AG04450 (cell line): ENCODE results near the gene PHLDA1. TPM values are rescaled to one million over a fixed set of nuclear protein-coding genes. Genes with fewer than 3 reads are reported as not detected.

Experiments used
- CTCF ChIA-PET: fragments of 300-600, 350-600 bp; formaldehyde crosslinking; extraction: SDS; loops from one replicate; lab custom pipeline; 2022; ENCODE audit warnings: antibody characterized with exemption, inconsistent platforms; lab: Charles Lee
- POLR2A ChIA-PET: fragments of 350-600 bp; formaldehyde crosslinking; extraction: SDS; loops from one replicate; lab custom pipeline; 2021; ENCODE audit warnings: antibody characterized with exemption, inconsistent platforms; lab: Yijun Ruan, JAX
- DNase-seq: peaks from one replicate; pipeline ENCODE4 v3.0.0-alpha.2; 2011; ENCODE audit warnings: low read depth, low spot score
- H3K27ac ChIP-seq: one replicate; pipeline ENCODE4 v1.5.1; 2012; ENCODE audit warnings: low read depth, low read length, control low read depth
- H3K27me3 ChIP-seq: one replicate; pipeline ENCODE4 v1.6.0; 2012; ENCODE audit warnings: low read length; ENCODE audit not compliant: control insufficient read depth, insufficient read depth
- H3K4me3 ChIP-seq: 2 replicates; pipeline ENCODE4 v1.5.1; 2011; ENCODE audit warnings: mild to moderate bottlenecking, low read depth, low read length, control low read depth
- H3K9me3 ChIP-seq: 2 replicates; pipeline ENCODE4 v1.5.1; 2012; ENCODE audit warnings: low read length; ENCODE audit not compliant: control insufficient read depth, insufficient read depth
- CTCF ChIP-seq: IDR thresholded peaks from 2 replicates; pipeline ENCODE4 v1.5.1; 2011; ENCODE audit warnings: low read depth, low read length, control low read depth, inconsistent platforms
- polyA plus RNA-seq: library from polyadenylated mRNA; depleted of rRNA; stranded (reverse); fragments of >200 nt; gene quantifications from 2 replicates; pipeline ENCODE4 v1.2.3, GENCODE V29; 2011

Gene PHLDA1
- polyA plus RNA-seq, 1 experiment, result 99.5 TPM

GRCh38 chr12:76008428-76008827, 23.1 kb downstream of the PHLDA1 start:
- ChIA-PET POLR2A (no interaction called here), CTCF (no interaction called here)
- TF ChIP-seq CTCF, result no peak

GRCh38 chr12:76007640-76008039, 23.9 kb downstream of the PHLDA1 start:
- TF ChIP-seq CTCF, result no peak
- Histone ChIP-seq H3K4me3 (no peak overlapping the region), H3K27ac (no peak overlapping the region), H3K9me3 (no peaks in the 10 kb centered on the region; the same call in 1 of the 2 replicates), H3K27me3 (no peaks in the 10 kb centered on the region)
- POLR2A ChIA-PET, result no interaction called here
- DNase-seq, result no peak
- CTCF ChIA-PET, result no interaction called here

More at GRCh38 chr12:76008428-76008827, 23.1 kb downstream of the PHLDA1 start:
- Histone ChIP-seq H3K27ac (no peak overlapping the region), H3K4me3 (no peak overlapping the region), H3K9me3 (no peaks in the 10 kb centered on the region; the same call in 1 of the 2 replicates), H3K27me3 (no peaks in the 10 kb centered on the region)
- no peak for DNase-seq

- TF ChIP-seq CTCF, result no peak
- Histone ChIP-seq H3K4me3 (no peak overlapping the region), H3K9me3 (no peaks in the 10 kb centered on the region; the same call in 1 of the 2 replicates), H3K27ac (no peak overlapping the region), H3K27me3 (no peaks in the 10 kb centered on the region)
- DNase-seq, result no peak
- CTCF ChIA-PET, result no interaction called here
- POLR2A ChIA-PET, result no interaction called here
Measured at GRCh38 chr12:76006028-76006925, 25.3 kb downstream of the PHLDA1 start.

- ChIA-PET CTCF (interaction anchor here (0.5 to 1.1 kb wide), 2 partner anchors 24 to 634 kb away, joined by 3 read pairs; no protein-coding TSS in a partner anchor), POLR2A (no interaction called here)
- no peak overlapping the region for H3K4me3 ChIP-seq
- no peak for DNase-seq
- no peak overlapping the region for H3K27ac ChIP-seq
- no peaks in the 10 kb centered on the region for H3K27me3 ChIP-seq
- no peaks in the 10 kb centered on the region; the same call in 1 of the 2 replicates for H3K9me3 ChIP-seq
- no peak for TF ChIP-seq CTCF
Measured at GRCh38 chr12:76003355-76003638, 28.3 kb downstream of the PHLDA1 start.
